HG02970 (cell line): ENCODE data around the gene PTS.

ENCODE experiments used
- ATAC-seq: cut with Tn5 transposase; IDR thresholded peaks from one replicate; pipeline ENCODE4 v1.9.1; 2021; ENCODE audit warnings: mild to moderate bottlenecking, moderate library complexity, moderate number of reproducible peaks; ENCODE audit not compliant: unreplicated experiment, low FRiP score

The PTS gene

DNA sequence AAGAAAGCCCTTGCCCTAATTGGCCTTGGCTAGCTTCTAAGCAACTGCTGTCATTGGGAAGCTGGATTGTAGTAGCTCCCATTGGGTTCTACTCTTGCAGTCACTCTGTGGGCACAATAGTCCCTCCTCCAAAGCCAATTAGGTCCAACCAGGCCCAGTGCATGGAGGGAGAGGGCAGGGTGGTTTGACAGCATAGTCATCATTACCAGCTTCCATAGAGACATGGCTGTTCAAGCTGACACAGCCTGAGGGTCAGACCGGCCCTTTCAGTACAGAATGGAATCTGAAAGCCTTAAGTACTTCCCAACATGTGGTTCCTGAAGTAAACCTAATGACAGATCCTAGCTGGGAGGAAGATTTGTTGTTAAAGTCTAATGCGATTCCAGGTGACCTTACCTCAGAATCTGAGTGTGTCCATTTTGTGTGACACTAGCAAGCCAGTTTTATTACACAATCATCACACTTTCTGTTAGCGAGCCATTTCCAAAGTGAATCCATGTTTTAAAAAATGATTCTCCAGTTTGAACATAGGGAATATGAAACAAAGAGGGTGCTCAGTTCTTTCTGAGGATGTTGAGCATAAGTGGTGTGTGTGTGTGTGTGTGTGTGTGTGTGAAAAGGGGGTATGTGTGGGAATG, 27.5 kb downstream of the PTS start:
- no peak for ATAC-seq

- no peak for ATAC-seq
Measured at GRCh38 chr11:112255067-112255720, 29.0 kb downstream of the PTS start.

- no peak for ATAC-seq
Measured at GRCh38 chr11:112260490-112260889, 34.3 kb downstream of the PTS start, which contains the start of gene PLET1. Gene PLET1 (minus strand): TSS chr11:112260860. CDS start chr11:112260589, 271 bp downstream.

DNA sequence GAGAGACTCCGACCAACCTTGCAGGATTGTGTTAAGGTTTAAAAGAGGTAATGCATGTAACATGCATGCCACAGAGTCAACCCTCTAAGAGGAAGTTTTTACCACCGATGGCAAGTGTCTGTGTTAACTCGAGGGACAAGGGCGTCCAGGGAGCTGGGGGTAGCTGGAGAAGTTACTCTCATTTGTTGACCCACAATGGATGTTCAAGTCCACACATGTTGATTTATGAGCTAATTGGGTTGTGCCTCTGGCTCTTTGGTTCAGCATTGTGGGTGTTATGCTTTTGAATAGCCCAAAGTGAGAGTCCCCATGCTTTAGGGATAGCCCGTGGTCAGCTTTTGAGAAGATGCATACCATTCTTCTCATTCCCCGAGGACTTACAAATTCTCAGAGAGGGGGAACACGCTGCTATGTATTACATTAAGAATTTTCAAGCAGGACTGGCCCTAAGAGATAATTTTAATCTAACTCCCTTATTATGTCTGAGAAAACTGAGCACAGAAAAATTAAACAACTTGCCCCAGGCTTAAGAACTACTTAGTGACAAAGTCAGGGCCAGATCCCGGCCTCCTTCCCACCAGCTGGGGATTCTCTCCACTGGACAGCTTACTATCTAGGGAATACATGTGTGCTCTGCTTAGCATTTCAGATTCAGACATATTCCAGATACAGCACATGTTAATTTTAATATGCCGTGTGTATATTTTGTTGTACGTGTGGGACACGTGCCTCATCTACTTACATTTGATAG, 39.6 kb downstream of the PTS start:
- ATAC-seq = no peak

GRCh38 chr11:112266410-112266778, 40.2 kb downstream of the PTS start:
- ATAC-seq = no peak

DNA sequence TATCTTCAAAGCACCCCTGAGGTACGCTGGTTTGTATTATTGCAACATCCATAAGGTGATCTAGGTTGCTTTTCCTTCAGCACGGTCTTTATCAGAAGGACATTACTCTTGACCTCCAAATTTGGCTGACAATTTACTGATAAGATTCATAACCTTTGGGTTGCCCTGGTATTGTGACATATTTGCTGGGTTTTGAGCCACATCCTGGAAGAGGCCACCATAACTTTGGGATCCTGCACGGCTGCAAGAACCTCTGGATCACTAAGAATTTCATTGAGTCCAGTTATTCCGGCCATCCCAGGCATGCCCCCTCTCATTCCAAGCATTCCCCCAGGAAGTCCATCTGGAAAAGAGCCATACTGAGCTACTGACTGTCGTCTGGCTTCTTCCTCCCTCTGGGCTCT, 41.0 kb downstream of the PTS start:
- ATAC-seq = no peak

DNA sequence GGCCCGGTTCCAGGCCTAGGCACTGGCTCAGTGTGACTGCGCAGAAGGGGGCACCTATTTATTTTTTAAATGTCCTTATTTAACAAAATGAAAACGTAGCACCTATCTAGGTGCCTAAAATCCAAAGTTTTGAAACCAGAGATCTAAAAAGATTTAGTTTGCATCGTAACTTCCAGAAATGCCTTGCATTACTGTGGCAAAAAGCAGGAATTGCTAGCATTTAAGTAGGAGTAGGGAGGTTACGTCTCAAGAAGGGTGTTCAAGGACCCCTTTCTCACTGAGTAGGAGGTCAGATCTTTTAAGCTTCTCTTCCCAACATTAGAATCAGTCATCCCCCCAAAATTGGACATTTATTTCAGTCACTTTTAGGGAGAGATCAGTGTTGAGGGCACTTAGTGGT, 42.2 kb downstream of the PTS start:
- ATAC-seq = no peak

DNA sequence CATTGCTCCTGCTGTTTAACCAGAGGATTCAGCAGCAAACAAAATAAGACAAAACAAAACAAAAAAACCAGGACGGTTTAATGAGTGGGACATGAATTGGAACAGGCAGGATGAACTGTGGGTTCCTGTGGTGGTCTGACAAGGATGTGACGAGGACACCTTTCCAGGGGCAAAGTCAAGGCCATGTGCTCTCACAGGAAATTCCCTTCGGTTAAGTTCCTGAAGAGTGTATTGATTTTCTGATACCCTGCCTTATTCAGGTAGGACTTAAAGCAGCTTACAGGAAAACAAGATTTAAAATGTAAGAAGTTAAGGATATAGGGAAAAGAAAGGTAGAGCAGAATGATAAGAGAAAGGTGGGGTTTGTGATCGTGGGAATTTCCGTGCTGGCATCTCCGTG, 42.9 kb downstream of the PTS start:
- ATAC-seq = no peak

DNA sequence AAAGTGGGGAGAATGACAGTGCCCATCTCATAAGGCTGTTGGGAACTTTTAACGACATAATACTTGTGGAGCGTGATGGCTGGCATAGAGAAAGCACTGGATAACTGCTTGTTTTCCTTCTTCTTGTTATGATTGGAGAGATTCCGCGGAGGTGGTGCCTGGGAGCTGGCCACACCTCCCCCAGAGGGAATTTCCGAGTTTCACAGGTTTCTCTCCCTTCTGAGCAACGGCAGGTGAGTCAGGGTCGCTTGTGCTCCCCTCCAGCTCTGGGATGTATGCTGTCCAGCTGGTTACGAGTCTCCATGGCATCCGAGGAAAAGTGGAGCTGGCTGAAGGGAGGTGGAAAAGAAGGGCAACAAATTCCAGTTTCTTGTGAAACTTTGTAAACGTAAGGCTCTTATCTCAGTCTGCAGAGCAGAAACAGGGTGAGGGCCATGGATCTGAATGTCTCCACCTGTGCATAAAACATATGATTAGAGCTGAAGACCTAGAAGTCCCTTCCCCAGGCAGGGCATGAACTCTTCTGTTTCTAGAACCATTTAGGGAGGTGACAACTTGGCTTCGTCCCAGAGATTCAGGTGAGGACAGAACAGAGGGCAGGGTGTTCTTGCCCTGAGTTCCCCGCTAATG, 44.4 kb downstream of the PTS start:
- no peak for ATAC-seq

- no peak for ATAC-seq
Measured at GRCh38 chr11:112271242-112271641, 45.0 kb downstream of the PTS start.

DNA sequence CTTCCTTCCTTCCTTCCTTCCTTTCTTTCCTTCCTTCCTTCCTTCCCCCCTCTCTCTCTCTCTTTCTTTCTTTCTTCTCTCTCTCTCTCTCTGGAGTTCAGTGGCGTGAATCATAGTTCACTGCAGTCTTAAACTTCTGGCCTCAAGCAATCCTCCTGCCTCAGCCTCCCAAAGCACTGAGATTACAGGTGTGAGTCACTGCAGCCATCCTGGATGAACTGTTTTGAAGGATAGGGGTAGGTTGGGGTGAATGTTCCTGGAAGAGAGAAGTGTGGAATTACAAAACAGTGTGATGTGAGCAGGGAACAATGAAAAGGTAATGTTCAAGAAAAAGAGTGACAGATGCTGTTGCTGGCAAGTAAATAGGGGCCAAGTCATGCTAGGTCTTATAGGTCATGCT, 46.8 kb downstream of the PTS start:
- ATAC-seq = no peak

GRCh38 chr11:112274007-112274783, 48.0 kb downstream of the PTS start:
- ATAC-seq = no peak

DNA sequence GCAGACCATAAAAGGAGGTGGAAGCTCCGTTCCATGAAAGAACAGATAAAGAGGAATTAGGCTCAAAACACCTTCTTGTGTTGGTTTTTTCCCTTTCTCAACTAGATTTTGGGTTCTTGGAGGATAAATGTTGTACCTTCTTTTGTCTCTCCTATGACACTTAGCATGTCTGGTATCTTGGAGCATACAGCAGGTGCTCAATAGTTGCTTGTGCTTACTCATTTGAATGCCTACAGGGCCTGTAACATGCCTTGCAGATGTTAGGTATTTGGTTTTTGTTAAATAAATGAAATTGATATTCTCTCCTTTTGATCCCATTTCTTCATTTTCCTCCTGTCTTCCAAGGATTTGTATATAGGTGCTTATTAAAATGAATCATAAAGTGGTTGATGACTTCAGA, 50.8 kb downstream of the PTS start:
- ATAC-seq = no peak

- no peak for ATAC-seq
Measured at GRCh38 chr11:112277941-112278340, 51.7 kb downstream of the PTS start.

DNA sequence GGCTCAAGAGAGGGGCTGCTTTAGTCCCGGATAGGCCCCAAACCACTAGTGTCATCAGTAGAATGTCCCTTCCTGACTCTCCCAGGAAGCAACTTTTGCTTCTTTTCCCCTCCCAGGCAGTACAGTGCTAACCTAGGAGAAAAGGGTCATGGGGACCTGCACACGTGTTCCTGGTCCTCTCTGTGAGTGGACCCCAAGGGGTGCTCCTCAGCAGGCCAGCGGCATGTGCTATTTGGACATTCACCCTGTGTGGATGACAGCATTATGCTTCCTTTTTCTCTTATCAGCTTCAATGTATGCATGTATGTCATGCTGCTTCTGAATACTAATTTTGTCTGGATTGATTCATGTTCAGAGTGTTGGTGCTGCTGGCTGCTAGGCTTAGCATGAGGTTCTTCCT, 52.6 kb downstream of the PTS start:
- ATAC-seq = no peak

GRCh38 chr11:112279901-112280267, 53.7 kb downstream of the PTS start:
- ATAC-seq = peak; percentile 45

- ATAC-seq = peak; percentile 32
Measured at GRCh38 chr11:112280268-112281126, 54.3 kb downstream of the PTS start.

DNA sequence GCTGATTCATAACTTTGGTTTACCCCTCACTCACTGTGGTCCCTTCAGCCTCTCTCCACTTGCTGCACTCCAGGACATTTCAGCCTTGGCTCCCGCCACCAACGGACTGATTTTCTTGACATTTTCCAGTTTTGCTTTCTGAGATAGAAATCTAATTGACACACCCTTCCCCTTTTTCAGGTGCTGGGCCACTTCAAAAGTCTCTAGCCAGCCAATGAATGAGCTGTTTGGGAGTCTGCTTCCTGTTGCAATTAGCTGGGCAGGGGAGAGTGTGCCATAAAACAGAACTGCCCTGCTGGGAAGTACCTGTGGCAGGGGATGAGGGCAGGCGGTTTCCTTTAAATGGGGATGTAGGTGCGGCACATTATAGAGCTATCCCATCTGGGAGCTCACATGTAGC, 55.5 kb downstream of the PTS start:
- no peak for ATAC-seq
